Renal cortex interstitium (tissue), 15 donors: ENCODE measurements around the gene YWHAB. TPM values are rescaled to one million over a fixed set of nuclear protein-coding genes. Genes with fewer than 3 reads are reported as not detected.

ENCODE experiments used
- DNase-seq, 11 donors: peaks; one replicate each; pipeline ENCODE4 v3.0.0-alpha.2; 2013; ENCODE audit warnings: low read depth in 9 of 11, low spot score in 4 of 11; ENCODE audit errors: extremely low read depth in 1 of 11
- long read RNA-seq, 16 experiments: transcript quantifications; one replicate each; lab custom pipeline, GENCODE V29; 2026
- polyA plus RNA-seq, 3 donors: library from polyadenylated mRNA; unstranded; fragments of 120-200 nt; gene quantifications; one replicate each; pipeline ENCODE4 v1.2.1, GENCODE V29; 2013; ENCODE audit not compliant: insufficient read length in 3 of 3

YWHAB gene
- polyA plus RNA-seq, result 100 to 1,000 TPM; 203 to 250 (median 209) TPM
- long read RNA-seq, donor 1, transcript YWHAB-201 (6 exons, 3,049 nt), result major isoform, 61 of 136 reads
- long read RNA-seq, donor 1, transcript YWHAB-202 (7 exons, 3,109 nt), result minor isoform, 5 of 136 reads
- long read RNA-seq, donor 1, partial matches to known transcripts, result 70 of 136 reads
- long read RNA-seq, donor 1, other reads (novel, unspliced or antisense), result 0 of 136 reads
- long read RNA-seq, donor 2, transcript YWHAB-201 (6 exons, 3,049 nt), result major isoform, 64 of 121 reads
- long read RNA-seq, donor 2, partial matches to known transcripts, result 55 of 121 reads
- long read RNA-seq, donor 2, other reads (novel, unspliced or antisense), result 0 of 121 reads
- long read RNA-seq, donor 3, transcript YWHAB-202 (7 exons, 3,109 nt), result minor isoform, 8 of 241 reads
- long read RNA-seq, donor 3, transcript YWHAB-201 (6 exons, 3,049 nt), result major isoform, 111 of 241 reads
- long read RNA-seq, donor 3, partial matches to known transcripts, result 122 of 241 reads
- long read RNA-seq, donor 3, other reads (novel, unspliced or antisense), result 0 of 241 reads
- long read RNA-seq, donor 4, transcript YWHAB-201 (6 exons, 3,049 nt), result major isoform, 65 of 101 reads
- long read RNA-seq, donor 4, partial matches to known transcripts, result 32 of 101 reads
- long read RNA-seq, donor 4, other reads (novel, unspliced or antisense), result 0 of 101 reads
- long read RNA-seq, donor 5, transcript YWHAB-202 (7 exons, 3,109 nt), result minor isoform, 11 of 387 reads
- long read RNA-seq, donor 5, transcript YWHAB-201 (6 exons, 3,049 nt), result major isoform, 126 of 387 reads
- long read RNA-seq, donor 5, partial matches to known transcripts, result 250 of 387 reads
- long read RNA-seq, donor 5, other reads (novel, unspliced or antisense), result 0 of 387 reads
- long read RNA-seq, donor 6, transcript YWHAB-201 (6 exons, 3,049 nt), result major isoform, 65 of 139 reads
- long read RNA-seq, donor 6, partial matches to known transcripts, result 69 of 139 reads
- long read RNA-seq, donor 6, other reads (novel, unspliced or antisense), result 0 of 139 reads
- long read RNA-seq, donor 7, transcript YWHAB-201 (6 exons, 3,049 nt), result major isoform, 96 of 822 reads
- long read RNA-seq, donor 7, transcript YWHAB-202 (7 exons, 3,109 nt), result minor isoform, 8 of 822 reads
- long read RNA-seq, donor 7, partial matches to known transcripts, result 718 of 822 reads
- long read RNA-seq, donor 7, other reads (novel, unspliced or antisense), result 0 of 822 reads
- long read RNA-seq, donor 8, transcript YWHAB-201 (6 exons, 3,049 nt), result major isoform, 123 of 227 reads
- long read RNA-seq, donor 8, transcript YWHAB-202 (7 exons, 3,109 nt), result minor isoform, 15 of 227 reads
- long read RNA-seq, donor 8, partial matches to known transcripts, result 89 of 227 reads
- long read RNA-seq, donor 8, other reads (novel, unspliced or antisense), result 0 of 227 reads
- long read RNA-seq, donor 9, transcript YWHAB-202 (7 exons, 3,109 nt), result minor isoform, 13 of 127 reads
- long read RNA-seq, donor 9, transcript YWHAB-201 (6 exons, 3,049 nt), result major isoform, 72 of 127 reads
- long read RNA-seq, donor 9, partial matches to known transcripts, result 42 of 127 reads
- long read RNA-seq, donor 9, other reads (novel, unspliced or antisense), result 0 of 127 reads
- long read RNA-seq, donor 10, transcript YWHAB-202 (7 exons, 3,109 nt), result minor isoform, 8 of 148 reads
- long read RNA-seq, donor 10, transcript YWHAB-201 (6 exons, 3,049 nt), result major isoform, 91 of 148 reads
- long read RNA-seq, donor 10, partial matches to known transcripts, result 49 of 148 reads
- long read RNA-seq, donor 10, other reads (novel, unspliced or antisense), result 0 of 148 reads
- long read RNA-seq, donor 11, transcript YWHAB-202 (7 exons, 3,109 nt), result minor isoform, 8 of 109 reads
- long read RNA-seq, donor 11, transcript YWHAB-201 (6 exons, 3,049 nt), result major isoform, 78 of 109 reads
- long read RNA-seq, donor 11, partial matches to known transcripts, result 23 of 109 reads
- long read RNA-seq, donor 11, other reads (novel, unspliced or antisense), result 0 of 109 reads
- long read RNA-seq, donor 12, transcript YWHAB-201 (6 exons, 3,049 nt), result major isoform, 34 of 104 reads
- long read RNA-seq, donor 12, partial matches to known transcripts, result 67 of 104 reads
- long read RNA-seq, donor 12, other reads (novel, unspliced or antisense), result 0 of 104 reads
- long read RNA-seq, donor 13, transcript YWHAB-202 (7 exons, 3,109 nt), result minor isoform, 6 of 256 reads
- long read RNA-seq, donor 13, transcript YWHAB-201 (6 exons, 3,049 nt), result major isoform, 125 of 256 reads
- long read RNA-seq, donor 13, partial matches to known transcripts, result 124 of 256 reads
- long read RNA-seq, donor 13, other reads (novel, unspliced or antisense), result 0 of 256 reads
- long read RNA-seq, donor 14, transcript YWHAB-201 (6 exons, 3,049 nt), result major isoform, 70 of 113 reads
- long read RNA-seq, donor 14, partial matches to known transcripts, result 40 of 113 reads
- long read RNA-seq, donor 14, other reads (novel, unspliced or antisense), result 0 of 113 reads
- long read RNA-seq, donor 15, transcript YWHAB-202 (7 exons, 3,109 nt), result minor isoform, 5 of 117 reads
- long read RNA-seq, donor 15, transcript YWHAB-201 (6 exons, 3,049 nt), result major isoform, 44 of 117 reads
- long read RNA-seq, donor 15, partial matches to known transcripts, result 68 of 117 reads
- long read RNA-seq, donor 15, other reads (novel, unspliced or antisense), result 0 of 117 reads
- long read RNA-seq, donor 16, transcript YWHAB-202 (7 exons, 3,109 nt), result minor isoform, 9 of 247 reads
- long read RNA-seq, donor 16, transcript YWHAB-201 (6 exons, 3,049 nt), result major isoform, 184 of 247 reads
- long read RNA-seq, donor 16, partial matches to known transcripts, result 54 of 247 reads
- long read RNA-seq, donor 16, other reads (novel, unspliced or antisense), result 0 of 247 reads

- peak; percentile 92 to 99 (median 97) for DNase-seq
Observed at GRCh38 chr20:44885392-44886265, at the start of gene YWHAB. YWHAB (plus strand) TSS chr20:44885705; CDS start chr20:44901534, 15,829 bp downstream.

DNA sequence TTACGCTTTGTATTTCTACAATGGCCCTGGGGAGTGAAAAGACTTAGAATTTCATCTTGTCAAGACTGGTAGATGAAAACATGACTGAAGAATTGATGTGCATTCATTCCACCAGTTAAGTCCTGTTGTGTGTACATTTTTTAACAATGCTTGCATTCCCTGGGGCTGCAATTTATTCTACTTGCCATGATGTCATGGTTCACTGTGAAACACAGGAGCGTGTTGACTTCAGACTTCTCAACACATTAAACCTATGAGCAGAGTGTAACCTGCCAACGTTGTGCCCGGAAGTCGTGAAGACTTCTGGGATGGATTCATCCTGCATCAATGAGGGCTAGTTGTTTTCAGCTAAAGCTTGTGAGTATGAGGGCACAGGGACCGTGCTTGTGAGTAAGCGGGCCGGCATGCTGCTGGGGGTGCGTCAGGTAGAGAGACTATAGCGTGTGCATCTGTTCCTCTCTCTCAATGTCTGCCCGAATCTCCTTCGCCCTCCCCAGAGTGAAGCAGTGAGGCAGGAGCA, 48.8 kb upstream of the YWHAB start:
- DNase-seq, result no peak

GRCh38 chr20:44837946-44838345, 47.6 kb upstream of the YWHAB start:
- DNase-seq, result no peak

- DNase-seq, result no peak
Observed at GRCh38 chr20:44838521-44838920, 47.0 kb upstream of the YWHAB start.

GRCh38 chr20:44839481-44839880, 46.0 kb upstream of the YWHAB start:
- DNase-seq, result no peak

DNA sequence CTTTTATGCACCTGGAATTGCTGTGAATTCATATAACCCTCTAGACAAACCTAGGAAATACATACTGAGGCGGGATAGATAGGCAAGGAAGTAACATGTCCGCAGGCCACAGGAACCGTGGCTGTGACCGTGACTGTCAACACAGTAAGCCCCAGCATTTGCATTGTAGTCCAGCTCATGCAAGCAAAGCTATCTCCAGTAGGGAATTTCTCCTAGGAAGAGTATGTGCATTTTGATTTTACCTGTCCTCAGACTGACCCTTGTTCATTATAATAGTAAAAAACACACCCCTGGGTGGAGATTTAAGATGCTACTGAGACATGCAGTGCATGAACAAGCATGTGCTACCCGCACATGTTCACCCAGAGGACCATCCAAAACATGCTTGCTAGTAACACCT, 44.7 kb upstream of the YWHAB start:
- no peak for DNase-seq

DNA sequence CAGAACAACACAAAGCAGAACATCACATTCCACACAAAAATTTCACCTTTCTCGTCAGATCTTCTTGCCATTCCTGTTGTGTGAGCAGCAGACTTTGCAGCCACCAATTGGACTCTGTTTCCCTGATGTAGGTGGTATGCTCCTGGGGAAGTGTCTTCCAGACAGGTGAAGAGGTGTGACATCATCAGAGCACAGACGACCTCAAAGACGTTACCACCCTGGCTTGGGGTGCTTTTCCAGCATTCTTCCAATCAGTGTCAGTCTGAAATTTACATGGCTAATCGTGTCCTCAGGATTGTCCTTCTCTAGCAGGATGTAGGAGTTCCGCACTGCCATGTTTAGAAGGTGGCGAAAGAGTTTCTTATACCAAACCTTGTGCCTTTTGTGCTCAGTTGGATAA, 43.5 kb upstream of the YWHAB start:
- no peak for DNase-seq

GRCh38 chr20:44843876-44844275, 41.6 kb upstream of the YWHAB start:
- no peak for DNase-seq

DNA sequence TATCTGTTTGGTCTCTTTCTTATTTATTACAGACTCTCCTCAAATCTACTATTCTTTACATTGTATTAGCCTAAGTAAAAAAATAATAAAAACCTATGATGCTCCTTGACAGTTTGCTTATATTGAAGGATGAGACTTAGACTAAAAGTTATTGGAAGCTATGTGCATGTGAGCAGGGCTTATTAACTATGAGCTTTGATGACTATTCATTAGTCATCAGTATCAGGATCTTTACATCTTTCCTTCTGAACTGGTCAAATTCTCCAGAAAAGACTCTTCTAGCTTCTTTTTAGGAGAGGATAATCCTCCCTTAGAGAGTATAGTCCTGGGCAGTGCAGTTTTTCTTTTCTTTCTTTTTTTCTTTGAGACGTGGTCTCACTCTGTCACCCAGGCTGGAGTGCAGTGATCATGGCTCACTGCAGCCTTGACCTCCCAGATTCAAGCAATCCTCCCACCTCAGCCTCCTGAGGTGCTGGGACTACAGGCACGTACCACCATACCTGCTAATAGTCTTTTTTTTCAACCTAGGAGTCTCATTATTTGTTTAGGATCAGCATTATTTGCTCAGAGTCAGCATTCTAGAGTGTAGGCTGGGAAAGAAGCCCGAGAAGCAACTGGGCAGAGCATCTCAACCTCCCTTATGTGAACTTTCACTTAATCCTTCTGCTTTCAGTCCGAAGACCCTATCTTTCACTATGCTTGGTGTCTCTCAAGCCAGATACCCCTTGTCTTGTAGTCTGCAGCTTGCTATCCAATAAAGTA, 37.1 kb upstream of the YWHAB start:
- DNase-seq, result no peak

- no peak for DNase-seq
Observed at GRCh38 chr20:44849703-44850102, 35.8 kb upstream of the YWHAB start.

DNA sequence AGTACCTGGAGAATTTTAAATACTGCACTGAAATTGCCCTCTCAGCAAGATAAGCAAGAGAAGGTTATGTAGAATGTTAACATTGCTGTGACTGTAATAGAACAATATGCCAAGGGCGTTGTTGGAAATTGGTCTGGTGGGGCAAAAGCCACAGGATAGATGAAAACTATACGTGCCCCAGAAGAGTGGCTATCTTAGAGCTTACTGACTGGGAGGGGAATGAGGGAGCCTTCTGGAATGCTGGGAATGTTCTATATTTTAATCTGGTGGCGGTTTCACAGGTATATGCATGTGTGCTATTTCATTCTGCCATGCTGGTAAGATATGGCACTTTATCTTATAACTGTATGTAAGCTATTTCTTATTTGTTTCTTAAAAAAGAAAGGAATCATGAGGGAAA, 35.2 kb upstream of the YWHAB start:
- no peak for DNase-seq

GRCh38 chr20:44850837-44851236, 34.7 kb upstream of the YWHAB start:
- no peak for DNase-seq

DNA sequence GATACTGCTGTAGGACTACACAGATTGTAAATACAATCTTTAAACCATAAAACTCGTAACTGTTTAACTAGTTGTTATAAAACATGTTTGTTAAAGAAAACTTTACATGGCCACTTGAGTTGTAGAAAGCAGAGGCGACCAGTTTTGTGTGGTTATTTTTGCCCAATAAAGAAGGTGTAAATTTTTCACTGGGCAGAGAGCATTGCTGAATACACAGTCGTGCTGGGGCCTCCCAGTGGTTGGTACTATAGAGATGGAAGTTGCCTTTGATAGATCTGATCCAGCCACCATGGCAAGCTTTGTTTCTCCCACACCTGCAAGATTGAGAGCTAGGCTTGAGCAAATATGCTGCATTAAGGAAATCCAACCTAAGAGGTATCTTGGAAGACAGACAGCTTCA, 34.0 kb upstream of the YWHAB start:
- no peak for DNase-seq

DNA sequence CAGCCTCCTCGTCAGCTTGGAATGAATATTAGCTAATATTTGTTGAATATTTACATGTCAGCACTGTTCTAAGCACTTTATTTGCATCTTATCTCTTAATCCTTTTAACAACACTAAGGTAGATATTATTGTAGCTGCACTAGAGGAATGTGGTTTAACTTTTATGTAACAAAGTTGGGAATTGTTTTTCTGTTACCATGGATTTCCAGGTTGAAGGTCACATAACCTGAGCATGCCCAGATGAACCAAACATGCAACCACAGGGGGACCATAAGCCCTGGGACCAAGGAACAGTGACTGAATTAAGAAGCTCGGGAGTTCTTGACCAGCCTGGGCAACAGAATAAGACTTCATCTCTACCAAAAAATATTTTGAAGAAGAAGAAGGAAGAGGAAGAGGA, 29.1 kb upstream of the YWHAB start:
- no peak for DNase-seq
